Measurements from ENCODE around the gene PRR36. TPM values are rescaled to one million over a fixed set of nuclear protein-coding genes. Genes with fewer than 3 reads are reported as not detected.

The PRR36 gene
- total and polyA plus RNA-seq, 10 of the 15 experiments (the other 5 are each of a cell fraction or from before 2014, with no cell fraction given): 0.04 TPM; not detected in 9

GRCh38 chr19:7895565-7895964, 21.4 kb upstream of the PRR36 start:
- Histone ChIP-seq H3K9me3 (replicated peaks; ENCODE audit: control insufficient read depth, insufficient read depth, low read length) (no peaks in the 10 kb centered on the region), H3K4me2 (ENCODE audit: control insufficient read depth, insufficient read depth) (no peak overlapping the region), H3K36me3 (ENCODE audit: control insufficient read depth in 2 of 2, insufficient read depth in 2 of 2, low read length in 1 of 2) (no peaks in the 10 kb centered on the region), H3K27ac (ENCODE audit: control insufficient read depth, insufficient read depth) (no peak overlapping the region), H4K20me1 (ENCODE audit: control insufficient read depth, insufficient read depth) (no peaks in the 10 kb centered on the region), H2AFZ (ENCODE audit: control insufficient read depth, low read depth, low read length) (no peak overlapping the region), H3K9ac (ENCODE audit: control insufficient read depth, insufficient read depth, low read length) (no peak overlapping the region), H3K4me1 (ENCODE audit: control insufficient read depth, insufficient read depth, low read length) (no peaks in the 10 kb centered on the region), H3K79me2 (ENCODE audit: control insufficient read depth, insufficient read depth, low read length) (no peaks in the 10 kb centered on the region), H3K4me3 (no peak overlapping the region), H3K27me3 (replicated peaks in 1 of 2; ENCODE audit: control insufficient read depth in 2 of 2, insufficient read depth in 2 of 2, low read length in 1 of 2) (no peaks in the 10 kb centered on the region; a peak in 1 of 4 replicates)
- BruUV-seq (replicated peaks): no TSS peak
- intact Hi-C loops (cut with micrococcal nuclease; ENCODE audit: unreplicated experiment) (no loop called here), in situ Hi-C loops (cut with MboI) (no loop called here)
- SMC1A ChIA-PET (ENCODE audit: uncharacterized antibody, unreplicated experiment): no interaction called here
- POLR2A ChIA-PET: interaction anchor here (0.7 kb wide), 1 partner anchor 262 kb away, joined by 3 read pairs; the partner anchor contains the start of gene PCP2
- CTCF ChIA-PET: no interaction called here
- no peak for TF ChIP-seq IKZF1 (conservative IDR thresholded peaks at IDR 0.05)
- no peak for TF ChIP-seq EP300 (IDR thresholded peaks at IDR 0.05; ENCODE audit: borderline replicate concordance in 1 of 2, control insufficient read depth in 1 of 2, low read depth in 2 of 2, low read length in 2 of 2)
- no peak for TF ChIP-seq NFYB (IDR thresholded peaks at IDR 0.05; ENCODE audit: insufficient read depth, low read depth, low read length)
- no peak for TF ChIP-seq BCL3 (IDR thresholded peaks at IDR 0.05; ENCODE audit: borderline replicate concordance, insufficient read depth, low read depth, low read length, poor library complexity, severe bottlenecking)
- no peak for TF ChIP-seq MEF2A (IDR thresholded peaks at IDR 0.05; ENCODE audit: insufficient read depth, low read depth, low read length)
- no peak for TF ChIP-seq SREBF2 (IDR thresholded peaks at IDR 0.05; ENCODE audit: low read length)
- no peak for TF ChIP-seq TCF3 (IDR thresholded peaks at IDR 0.05; ENCODE audit: borderline replicate concordance, insufficient read depth, low read depth, low read length)
- no peak for TF ChIP-seq HDGF (IDR thresholded peaks at IDR 0.05)
- TF ChIP-seq ZNF207 (IDR thresholded peaks at IDR 0.05; ENCODE audit: borderline replicate concordance): no peak
- no peak for TF ChIP-seq ATF3 (IDR thresholded peaks at IDR 0.05; ENCODE audit: borderline replicate concordance, extremely low read depth, low read depth, low read length)
- TF ChIP-seq NR2C2 (IDR thresholded peaks at IDR 0.05; ENCODE audit: borderline replicate concordance, control insufficient read depth, insufficient read length, low read depth): no peak
- no peak for TF ChIP-seq ELK1 (IDR thresholded peaks at IDR 0.05; ENCODE audit: low read depth, low read length)
- no peak for TF ChIP-seq TCF12 (IDR thresholded peaks at IDR 0.05; ENCODE audit: low read depth, low read length)
- no peak for ATAC-seq
- RAD21 ChIA-PET (ENCODE audit: unreplicated experiment): no interaction called here
- FAIRE-seq: no peak
- DNase-seq (ENCODE audit: low read depth, low spot score): no peak
- 54% methylated on average over 13 of the region's 13 CpGs for WGBS (ENCODE audit: insufficient coverage, insufficient replicate concordance, low lambda C conversion rate, missing lambda C conversion rate)
